OCI-LY1 (cell line): ENCODE measurements around the gene KRCC1.

Source experiments
- H2AFZ ChIP-seq: fragments of 200-600 bp; sonication (generic), shearing (Covaris generic); 2 replicates; pipeline ENCODE4 v1.6.0; 2014; ENCODE audit warnings: antibody characterized with exemption, mild to moderate bottlenecking, low read length
- H3F3A ChIP-seq: fragments of 200-600 bp; sonication (generic), shearing (Covaris generic); 2 replicates; pipeline ENCODE4 v1.6.0; 2014; ENCODE audit warnings: mild to moderate bottlenecking, antibody characterized with exemption, low read length, moderate library complexity; ENCODE audit not compliant: insufficient read depth
- H3K27ac ChIP-seq: fragments of 200-600 bp; sonication (generic); 2 replicates; pipeline ENCODE4 v1.5.1; 2014; ENCODE audit warnings: low read length, mixed run types, mild to moderate bottlenecking, low read depth; ENCODE audit not compliant: poor library complexity, severe bottlenecking
- H3K27me3 ChIP-seq: fragments of 200-600 bp; sonication (generic); 2 replicates; pipeline ENCODE4 v1.6.0; 2014; ENCODE audit warnings: antibody characterized with exemption, mild to moderate bottlenecking, low read length, moderate library complexity; ENCODE audit not compliant: insufficient read depth
- H3K36me3 ChIP-seq: fragments of 200-600 bp; sonication (generic); 2 replicates; pipeline ENCODE4 v1.6.1; 2014; ENCODE audit warnings: mild to moderate bottlenecking, antibody characterized with exemption, low read length, moderate library complexity, mixed read lengths; ENCODE audit not compliant: insufficient read depth
- H3K4me1 ChIP-seq: fragments of 200-600 bp; sonication (generic); 2 replicates; pipeline ENCODE4 v1.5.1; 2014; ENCODE audit warnings: mild to moderate bottlenecking, low read length, moderate library complexity; ENCODE audit not compliant: insufficient read depth, severe bottlenecking
- H3K4me2 ChIP-seq: fragments of 200-600 bp; sonication (generic), shearing (Covaris generic); 2 replicates; pipeline ENCODE4 v1.6.1; 2014; ENCODE audit warnings: low read length
- H3K4me3 ChIP-seq: fragments of 200-600 bp; sonication (generic); 2 replicates; pipeline ENCODE4 v1.5.1; 2014; ENCODE audit warnings: low read length, low read depth, mild to moderate bottlenecking, mixed read lengths; ENCODE audit not compliant: poor library complexity, severe bottlenecking
- H3K79me2 ChIP-seq: fragments of 200-600 bp; shearing (Covaris generic); 2 replicates; pipeline ENCODE4 v1.6.1; 2016; ENCODE audit warnings: mixed run types, low read length, mixed read lengths; ENCODE audit not compliant: insufficient read depth
- H3K9ac ChIP-seq: fragments of 200-600 bp; sonication (generic), shearing (Covaris generic); 2 replicates; pipeline ENCODE4 v1.6.1; 2014; ENCODE audit warnings: mild to moderate bottlenecking, low read length, mixed read lengths
- H3K9me2 ChIP-seq: fragments of 200-600 bp; sonication (generic), shearing (Covaris generic); 2 replicates; pipeline ENCODE4 v1.6.1; 2014; ENCODE audit warnings: low read depth, mild to moderate bottlenecking, low read length, mixed read lengths
- H3K9me3 ChIP-seq: fragments of 200-600 bp; shearing (Covaris generic); 2 replicates; pipeline ENCODE4 v1.6.1; 2014; ENCODE audit warnings: low read length, mixed read lengths
- H4K20me1 ChIP-seq: fragments of 200-600 bp; sonication (generic), shearing (Covaris generic); 2 replicates; pipeline ENCODE4 v1.6.0; 2016; ENCODE audit warnings: mild to moderate bottlenecking, low read length; ENCODE audit not compliant: insufficient read depth
- CTCF ChIP-seq: fragments of 200-600 bp; sonication (generic), shearing (Covaris generic); IDR thresholded peaks from 2 replicates; pipeline ENCODE4 v1.5.1; 2017; ENCODE audit warnings: mild to moderate bottlenecking, antibody characterized with exemption, low read length, moderate library complexity, mixed read lengths
- EZH2 ChIP-seq: fragments of 200-600 bp; sonication (generic), shearing (Covaris generic); IDR thresholded peaks from 2 replicates; pipeline ENCODE4 v1.8.0; 2017; ENCODE audit warnings: borderline replicate concordance, mixed run types, mild to moderate bottlenecking, antibody characterized with exemption, low read length, moderate library complexity, mixed read lengths

Gene KRCC1

GRCh38 chr2:88098558-88098900, 42.9 kb upstream of the KRCC1 start:
- Histone ChIP-seq H3K9ac (no peak overlapping the region), H3K4me2 (no peak overlapping the region), H4K20me1 (no peaks in the 10 kb centered on the region), H3K4me3 (no peak overlapping the region), H3K9me2 (no peaks in the 10 kb centered on the region), H3K9me3 (no peaks in the 10 kb centered on the region), H3K27me3 (peaks cover 5% of the 10 kb centered on the region; the same call in 1 of the 2 replicates), H3F3A (no peaks in the 10 kb centered on the region), H3K27ac (no peak overlapping the region), H3K4me1 (no peaks in the 10 kb centered on the region), H3K36me3 (no peaks in the 10 kb centered on the region), H3K79me2 (no peaks in the 10 kb centered on the region), H2AFZ (no peak overlapping the region)
- no peak for TF ChIP-seq EZH2
- TF ChIP-seq CTCF: no peak

- Histone ChIP-seq H3K79me2 (no peaks in the 10 kb centered on the region), H2AFZ (no peak overlapping the region), H3F3A (no peaks in the 10 kb centered on the region), H3K9ac (no peak overlapping the region), H3K36me3 (no peaks in the 10 kb centered on the region), H3K27me3 (no peaks in the 10 kb centered on the region), H3K27ac (no peak overlapping the region), H3K9me3 (no peaks in the 10 kb centered on the region), H3K4me1 (no peaks in the 10 kb centered on the region), H3K9me2 (no peaks in the 10 kb centered on the region), H3K4me3 (no peak overlapping the region), H4K20me1 (no peaks in the 10 kb centered on the region), H3K4me2 (no peak overlapping the region)
- TF ChIP-seq EZH2 (no peak), CTCF (no peak)
Observed at GRCh38 chr2:88097891-88098557, 42.4 kb upstream of the KRCC1 start.

- no peaks in the 10 kb centered on the region for H3K9me2 ChIP-seq
- no peaks in the 10 kb centered on the region for H3K27me3 ChIP-seq
- no peaks in the 10 kb centered on the region for H4K20me1 ChIP-seq
- H3K36me3 ChIP-seq: no peaks in the 10 kb centered on the region
- no peaks in the 10 kb centered on the region for H3K9me3 ChIP-seq
- no peak overlapping the region for H3K4me2 ChIP-seq
- no peak overlapping the region for H2AFZ ChIP-seq
- H3K79me2 ChIP-seq: no peaks in the 10 kb centered on the region
- H3K9ac ChIP-seq: no peak overlapping the region
- no peak overlapping the region for H3K4me3 ChIP-seq
- no peak overlapping the region for H3K27ac ChIP-seq
- TF ChIP-seq CTCF (no peak), EZH2 (no peak)
- H3F3A ChIP-seq: no peaks in the 10 kb centered on the region
- no peaks in the 10 kb centered on the region for H3K4me1 ChIP-seq
Observed at GRCh38 chr2:88097192-88097591, 41.6 kb upstream of the KRCC1 start.
